ENCODE data around the gene ZNF276. TPM values are rescaled to one million over a fixed set of nuclear protein-coding genes. Genes with fewer than 3 reads are reported as not detected.

The ZNF276 gene
- total RNA-seq, 1 donor from 2014 or later = 12.9 TPM

DNA sequence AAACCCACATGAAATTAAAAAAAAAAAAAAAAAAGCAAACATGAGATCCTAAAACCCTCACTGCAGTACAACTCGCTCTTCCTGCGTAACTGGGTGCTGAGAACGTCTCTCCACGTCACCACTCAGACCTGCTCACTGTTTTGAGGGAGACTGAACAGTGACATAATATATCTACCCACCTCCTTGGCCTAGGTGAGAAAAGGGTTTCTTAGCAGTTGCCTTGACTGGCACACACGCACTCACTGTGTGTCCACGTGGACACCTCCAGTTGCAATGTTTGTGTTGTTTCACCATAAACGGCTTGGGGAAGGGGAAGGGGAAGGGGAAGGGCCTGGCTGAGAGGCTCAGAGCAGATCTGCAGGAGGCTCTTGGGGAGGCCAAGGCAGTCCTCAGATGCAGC lies 63.1 kb downstream of the ZNF276 start:
- H3K4me3 ChIP-seq = no peak overlapping the region
- intact Hi-C loops (cut with micrococcal nuclease) = no loop called here
- H3K9me3 ChIP-seq (replicated peaks) = no peaks in the 10 kb centered on the region
- H3K27ac ChIP-seq (replicated peaks) = no peak overlapping the region
- TF ChIP-seq, protein P1, sequence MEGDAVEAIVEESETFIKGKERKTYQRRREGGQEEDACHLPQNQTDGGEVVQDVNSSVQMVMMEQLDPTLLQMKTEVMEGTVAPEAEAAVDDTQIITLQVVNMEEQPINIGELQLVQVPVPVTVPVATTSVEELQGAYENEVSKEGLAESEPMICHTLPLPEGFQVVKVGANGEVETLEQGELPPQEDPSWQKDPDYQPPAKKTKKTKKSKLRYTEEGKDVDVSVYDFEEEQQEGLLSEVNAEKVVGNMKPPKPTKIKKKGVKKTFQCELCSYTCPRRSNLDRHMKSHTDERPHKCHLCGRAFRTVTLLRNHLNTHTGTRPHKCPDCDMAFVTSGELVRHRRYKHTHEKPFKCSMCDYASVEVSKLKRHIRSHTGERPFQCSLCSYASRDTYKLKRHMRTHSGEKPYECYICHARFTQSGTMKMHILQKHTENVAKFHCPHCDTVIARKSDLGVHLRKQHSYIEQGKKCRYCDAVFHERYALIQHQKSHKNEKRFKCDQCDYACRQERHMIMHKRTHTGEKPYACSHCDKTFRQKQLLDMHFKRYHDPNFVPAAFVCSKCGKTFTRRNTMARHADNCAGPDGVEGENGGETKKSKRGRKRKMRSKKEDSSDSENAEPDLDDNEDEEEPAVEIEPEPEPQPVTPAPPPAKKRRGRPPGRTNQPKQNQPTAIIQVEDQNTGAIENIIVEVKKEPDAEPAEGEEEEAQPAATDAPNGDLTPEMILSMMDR (IDR thresholded peaks at IDR 0.05; ENCODE audit: borderline replicate concordance) = no peak
- no peaks in the 10 kb centered on the region for H3K4me1 ChIP-seq
- H3K27me3 ChIP-seq (ENCODE audit: low read depth) = no peaks in the 10 kb centered on the region
- no peaks in the 10 kb centered on the region for H3K36me3 ChIP-seq
- DNase-seq = no peak

DNA sequence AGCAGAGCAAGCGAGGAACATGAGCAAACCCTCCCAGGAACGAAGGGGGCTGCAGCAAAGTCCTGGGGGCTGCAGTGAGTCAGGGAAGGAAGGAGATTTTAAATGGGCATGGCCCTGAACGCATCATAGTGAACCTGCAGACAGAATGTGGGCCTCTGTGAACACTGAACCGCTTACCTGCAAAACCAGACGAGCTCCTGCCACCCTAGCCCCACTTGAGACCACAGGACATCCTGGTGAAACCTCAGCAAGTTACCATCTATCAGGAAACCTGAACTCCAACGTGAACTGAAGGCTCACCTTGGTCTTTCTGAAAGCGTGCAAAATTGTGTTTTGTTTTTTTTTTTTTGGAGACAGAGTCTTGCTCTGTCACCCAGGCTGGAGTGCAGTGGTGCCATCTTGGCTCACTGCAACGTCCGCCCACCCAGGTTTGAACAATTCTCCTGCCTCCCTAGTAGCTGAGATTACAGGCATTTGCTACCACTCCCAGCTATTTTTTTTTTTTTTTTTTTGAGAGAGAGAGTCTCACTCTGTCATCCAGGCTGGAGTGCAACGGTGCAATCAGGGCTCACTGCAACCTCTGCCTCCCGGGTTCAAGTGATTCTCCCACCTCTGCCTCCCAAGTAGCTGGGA lies 64.3 kb downstream of the ZNF276 start:
- Histone ChIP-seq H3K36me3 (no peaks in the 10 kb centered on the region), H3K4me3 (no peak overlapping the region), H3K27ac (replicated peaks) (no peak overlapping the region), H3K4me1 (no peaks in the 10 kb centered on the region), H3K9me3 (replicated peaks) (no peaks in the 10 kb centered on the region), H3K27me3 (ENCODE audit: low read depth) (no peaks in the 10 kb centered on the region)
- intact Hi-C loops (cut with micrococcal nuclease) = no loop called here
- TF ChIP-seq, protein P1 (IDR thresholded peaks at IDR 0.05; ENCODE audit: borderline replicate concordance) = no peak
- DNase-seq = no peak

DNA sequence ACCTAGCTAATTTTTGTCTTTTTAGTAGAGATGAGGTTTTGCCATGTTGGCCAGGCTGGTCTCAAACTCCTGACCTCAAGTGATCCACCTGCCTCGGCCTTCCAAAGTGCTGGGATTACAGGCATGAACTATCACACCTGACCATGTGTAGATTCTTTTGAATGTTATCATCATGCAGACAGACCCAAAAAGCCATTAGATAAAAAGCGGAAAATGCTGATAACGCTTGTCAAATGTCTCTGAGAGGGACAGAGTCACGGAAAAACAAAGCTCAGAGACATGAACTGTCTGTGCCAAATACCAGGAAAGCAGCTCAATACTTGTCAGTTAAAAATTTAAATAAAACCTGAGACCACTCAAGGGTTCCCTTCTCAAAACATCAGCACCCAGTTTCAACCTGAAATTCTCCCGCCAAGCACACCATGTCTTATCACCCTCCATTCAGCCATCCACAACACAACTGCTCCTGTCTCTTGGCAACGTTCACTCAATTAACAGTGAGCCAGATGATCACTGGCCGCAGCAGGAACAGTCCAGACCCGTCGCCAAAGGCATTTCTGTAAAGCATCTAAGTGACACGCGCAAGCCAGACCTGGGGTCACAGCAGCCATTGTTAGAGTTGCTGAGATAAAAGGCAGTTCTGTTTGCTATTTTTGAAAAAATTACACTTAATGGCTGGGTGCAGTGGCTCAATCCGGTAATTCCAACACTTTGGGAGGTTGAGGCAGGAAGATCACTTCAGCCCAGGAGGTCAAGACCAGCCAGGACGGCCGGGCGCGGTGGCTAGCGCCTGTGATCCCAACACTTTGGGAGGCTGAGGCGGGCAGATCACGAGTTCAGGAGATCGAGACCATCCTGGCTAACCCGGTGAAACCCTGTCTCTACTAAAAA lies 65.4 kb downstream of the ZNF276 start:
- intact Hi-C loops (cut with micrococcal nuclease) = no loop called here
- peak; percentile 17 for DNase-seq
- H3K9me3 ChIP-seq (replicated peaks) = no peaks in the 10 kb centered on the region
- H3K27ac ChIP-seq (replicated peaks) = no peak overlapping the region
- H3K36me3 ChIP-seq = no peaks in the 10 kb centered on the region
- H3K4me3 ChIP-seq = no peak overlapping the region
- no peaks in the 10 kb centered on the region for H3K27me3 ChIP-seq (ENCODE audit: low read depth)
- H3K4me1 ChIP-seq = no peaks in the 10 kb centered on the region
- TF ChIP-seq, protein P1 (IDR thresholded peaks at IDR 0.05; ENCODE audit: borderline replicate concordance) = no peak

DNA sequence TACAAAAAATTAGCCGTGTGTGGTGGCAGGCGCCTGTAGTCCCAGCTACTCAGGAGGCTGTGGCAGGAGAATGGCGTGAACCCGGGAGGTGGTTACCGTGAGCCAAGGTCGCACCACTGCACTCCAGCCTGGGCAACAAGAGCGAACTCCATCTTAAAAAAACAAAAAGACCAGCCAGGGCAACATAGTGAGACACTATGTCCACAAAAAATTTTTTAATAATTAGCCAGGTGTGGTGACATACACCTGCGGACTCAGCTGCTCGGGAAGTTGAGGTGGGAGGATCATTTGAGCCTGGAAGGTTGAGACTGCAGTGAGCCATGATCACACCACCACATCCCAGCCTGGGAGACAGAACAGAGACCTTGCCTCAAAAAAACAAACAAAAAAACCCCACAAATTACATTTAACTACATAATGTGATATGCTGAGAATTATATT lies 66.0 kb downstream of the ZNF276 start:
- DNase-seq = no peak
- no peaks in the 10 kb centered on the region for H3K36me3 ChIP-seq
- H3K27ac ChIP-seq (replicated peaks) = no peak overlapping the region
- intact Hi-C loops (cut with micrococcal nuclease) = no loop called here
- TF ChIP-seq, protein P1 (IDR thresholded peaks at IDR 0.05; ENCODE audit: borderline replicate concordance) = no peak
- no peak overlapping the region for H3K4me3 ChIP-seq
- H3K9me3 ChIP-seq (replicated peaks) = no peaks in the 10 kb centered on the region
- no peaks in the 10 kb centered on the region for H3K27me3 ChIP-seq (ENCODE audit: low read depth)
- H3K4me1 ChIP-seq = no peaks in the 10 kb centered on the region

Other genes with a start within 250 kb of the ZNF276 start
- gene ANKRD11, start 231.0 kb upstream of the ZNF276 start, total RNA-seq = 63.8 TPM
- 104 TPM for gene SPG7, start 213.1 kb upstream of the ZNF276 start, total RNA-seq
- gene RPL13, start 160.9 kb upstream of the ZNF276 start, total RNA-seq = 1,030 TPM
- not detected for gene CPNE7, start 145.8 kb upstream of the ZNF276 start, total RNA-seq
- gene DPEP1, start 107.9 kb upstream of the ZNF276 start, total RNA-seq = not detected
- 37.3 TPM for gene CHMP1A, start 63.8 kb upstream of the ZNF276 start, total RNA-seq
- 3.6 TPM for gene SPATA33, start 63.7 kb upstream of the ZNF276 start, total RNA-seq
- 26.7 TPM for gene CDK10, start 34.8 kb upstream of the ZNF276 start, total RNA-seq
- 2.1 TPM for gene SPATA2L, start 19.8 kb upstream of the ZNF276 start, total RNA-seq
- 12.6 TPM for gene VPS9D1, start 639 bp upstream of the ZNF276 start, total RNA-seq
- 2.4 TPM for gene FANCA, start 95.1 kb downstream of the ZNF276 start, total RNA-seq
- gene SPIRE2, start 106.9 kb downstream of the ZNF276 start, total RNA-seq = 1.2 TPM
- 82.6 TPM for gene TCF25, start 152.1 kb downstream of the ZNF276 start, total RNA-seq
- gene MC1R, start 197.3 kb downstream of the ZNF276 start, total RNA-seq = 1.2 TPM
- 2.1 TPM for gene TUBB3, start 201.8 kb downstream of the ZNF276 start, total RNA-seq
- gene DEF8, start 227.2 kb downstream of the ZNF276 start, total RNA-seq = 44.7 TPM